Fibroblast of skin of left biceps (primary cell): Measurements from ENCODE around the gene NDC80.
"Not testable (repeated sequence)": the region's sequence is repeated elsewhere in the genome, so short reads cannot be mapped to it uniquely, and the experiment has no call there.

Source experiments
- DNase-seq, 2 experiments: peaks; one replicate each; pipeline ENCODE4 v3.0.0-alpha.2; 2013; ENCODE audit warnings: low read depth in 2 of 2

Gene NDC80

GRCh38 chr18:2571200-2572170 is at the start of gene NDC80, which contains the start of gene METTL4:
Gene NDC80, plus strand, starts transcription at chr18:2571557. Its CDS starts 1,429 bp downstream, at chr18:2572986.
Gene METTL4, minus strand, starts transcription at chr18:2571505. Its CDS starts 4,289 bp downstream, at chr18:2567216.
- DNase-seq, result peak; percentile 56 to 62

GRCh38 chr18:2522112-2522511 is 49.2 kb upstream of the NDC80 start:
- no peak for DNase-seq

- not testable (repeated sequence) for DNase-seq
Observed at GRCh38 chr18:2524794-2525198, 46.6 kb upstream of the NDC80 start.

- DNase-seq, result no peak
Observed at GRCh38 chr18:2526329-2526728, 45.0 kb upstream of the NDC80 start.

GRCh38 chr18:2529154-2529553 is 42.2 kb upstream of the NDC80 start:
- peak in 1 of 2 experiments; percentile 31 for DNase-seq

GRCh38 chr18:2531751-2532150 is 39.6 kb upstream of the NDC80 start:
- no peak for DNase-seq

- DNase-seq, result no peak
Observed at GRCh38 chr18:2532797-2533196, 38.6 kb upstream of the NDC80 start.

- DNase-seq, result no peak
Observed at GRCh38 chr18:2534906-2535305, 36.5 kb upstream of the NDC80 start.

GRCh38 chr18:2535419-2535910 is 35.9 kb upstream of the NDC80 start:
- DNase-seq, result no peak

- no peak for DNase-seq
Observed at GRCh38 chr18:2536063-2536462, 35.3 kb upstream of the NDC80 start.

GRCh38 chr18:2536493-2536892 is 34.9 kb upstream of the NDC80 start:
- peak in 1 of 2 experiments; percentile 9 for DNase-seq

- no peak for DNase-seq
Observed at GRCh38 chr18:2537296-2537695, 34.1 kb upstream of the NDC80 start.

- no peak for DNase-seq
Observed at GRCh38 chr18:2538236-2538635, 33.1 kb upstream of the NDC80 start.

GRCh38 chr18:2538844-2539243 is 32.5 kb upstream of the NDC80 start:
- DNase-seq, result no peak

- DNase-seq, result no peak
Observed at GRCh38 chr18:2540575-2540974, 30.8 kb upstream of the NDC80 start.

GRCh38 chr18:2541925-2542563 is 29.3 kb upstream of the NDC80 start:
- DNase-seq, result peak in 1 of 2 experiments; percentile 8

GRCh38 chr18:2545155-2545554 is 26.2 kb upstream of the NDC80 start:
- DNase-seq, result no peak

- no peak for DNase-seq
Observed at GRCh38 chr18:2547477-2548087, 23.8 kb upstream of the NDC80 start.

- no peak for DNase-seq
Observed at GRCh38 chr18:2549462-2549861, 21.9 kb upstream of the NDC80 start.

GRCh38 chr18:2551425-2551824 is 19.9 kb upstream of the NDC80 start:
- no peak for DNase-seq

GRCh38 chr18:2554696-2555095 is 16.7 kb upstream of the NDC80 start:
- DNase-seq, result no peak

GRCh38 chr18:2555895-2556294 is 15.5 kb upstream of the NDC80 start:
- DNase-seq, result no peak
